Stomach smooth muscle (tissue), 2 donors: Measurements from ENCODE around the gene EEF1A1.
"Not testable (repeated sequence)": the region's sequence is repeated elsewhere in the genome, so short reads cannot be mapped to it uniquely, and the experiment has no call there.

Experiments
- H3K27ac ChIP-seq: one replicate; pipeline ENCODE4 v1.7.0; 2013; ENCODE audit warnings: mild to moderate bottlenecking, low read length, inconsistent platforms
- H3K27me3 ChIP-seq, 2 donors: one replicate each; pipeline ENCODE4 v1.7.0; 2013; ENCODE audit warnings: low read length in 2 of 2; ENCODE audit not compliant: insufficient read depth in 2 of 2, control insufficient read depth in 1 of 2
- H3K36me3 ChIP-seq, 2 donors: one replicate each; pipeline ENCODE4 v1.7.0; 2013; ENCODE audit warnings: low read length in 2 of 2; ENCODE audit not compliant: control insufficient read depth in 2 of 2, insufficient read depth in 2 of 2
- H3K4me1 ChIP-seq: one replicate; pipeline ENCODE4 v1.7.0; 2013; ENCODE audit warnings: low read length; ENCODE audit not compliant: control insufficient read depth, insufficient read depth
- H3K4me3 ChIP-seq, 2 donors: one replicate each; pipeline ENCODE4 v1.7.0; 2013; ENCODE audit warnings: low read length in 2 of 2
- H3K9ac ChIP-seq, 2 donors: one replicate each; pipeline ENCODE4 v1.7.0; 2013; ENCODE audit warnings: low read length in 2 of 2, mild to moderate bottlenecking in 1 of 2
- H3K9me3 ChIP-seq, 2 donors: one replicate each; pipeline ENCODE4 v1.7.0; 2013; ENCODE audit warnings: low read length in 2 of 2; ENCODE audit not compliant: control insufficient read depth in 2 of 2
- donor health status: healthy.
- donor health status: Pancreatic carcinoma.

Gene EEF1A1

DNA sequence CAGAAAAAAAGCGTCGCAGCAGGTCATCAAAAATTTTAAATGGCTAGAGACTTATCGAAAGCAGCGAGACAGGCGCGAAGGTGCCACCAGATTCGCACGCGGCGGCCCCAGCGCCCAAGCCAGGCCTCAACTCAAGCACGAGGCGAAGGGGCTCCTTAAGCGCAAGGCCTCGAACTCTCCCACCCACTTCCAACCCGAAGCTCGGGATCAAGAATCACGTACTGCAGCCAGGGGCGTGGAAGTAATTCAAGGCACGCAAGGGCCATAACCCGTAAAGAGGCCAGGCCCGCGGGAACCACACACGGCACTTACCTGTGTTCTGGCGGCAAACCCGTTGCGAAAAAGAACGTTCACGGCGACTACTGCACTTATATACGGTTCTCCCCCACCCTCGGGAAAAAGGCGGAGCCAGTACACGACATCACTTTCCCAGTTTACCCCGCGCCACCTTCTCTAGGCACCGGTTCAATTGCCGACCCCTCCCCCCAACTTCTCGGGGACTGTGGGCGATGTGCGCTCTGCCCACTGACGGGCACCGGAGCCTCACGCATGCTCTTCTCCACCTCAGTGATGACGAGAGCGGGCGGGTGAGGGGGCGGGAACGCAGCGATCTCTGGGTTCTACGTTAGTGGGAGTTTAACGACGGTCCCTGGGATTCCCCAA lies at the start of gene EEF1A1:
TSS of gene EEF1A1 (minus strand) at position 345 of the 663 bp plus-strand sequence. CDS start 1,006 bp downstream, outside the sequence.
- H3K27me3 ChIP-seq: no peaks in the 10 kb centered on the region
- peaks cover 19 to 38% of the 10 kb centered on the region in 2 donors for H3K36me3 ChIP-seq
- H3K27ac ChIP-seq: peak within 1 kb of the TSS; percentile 99
- peak within 1 kb of the TSS; percentile 98 to 99 for H3K4me3 ChIP-seq
- peak within 1 kb of the TSS; percentile 98 to 100 for H3K9ac ChIP-seq
- peaks cover 37% of the 10 kb centered on the region for H3K4me1 ChIP-seq
- H3K9me3 ChIP-seq: no peaks in the 10 kb centered on the region

- H3K9ac ChIP-seq: no peak overlapping the region
Observed at GRCh38 chr6:73569121-73569520, 48.3 kb upstream of the EEF1A1 start.

GRCh38 chr6:73566954-73567591 lies 46.2 kb upstream of the EEF1A1 start:
- Histone ChIP-seq H3K9ac (no peak overlapping the region), H3K4me3 (no peak overlapping the region)

More at GRCh38 chr6:73569121-73569520, 48.3 kb upstream of the EEF1A1 start:
- Histone ChIP-seq H3K27me3 (no peaks in the 10 kb centered on the region), H3K9me3 (no peaks in the 10 kb centered on the region), H3K27ac (no peak overlapping the region), H3K36me3 (no peaks in the 10 kb centered on the region), H3K4me3 (no peak overlapping the region), H3K4me1 (no peaks in the 10 kb centered on the region)

DNA sequence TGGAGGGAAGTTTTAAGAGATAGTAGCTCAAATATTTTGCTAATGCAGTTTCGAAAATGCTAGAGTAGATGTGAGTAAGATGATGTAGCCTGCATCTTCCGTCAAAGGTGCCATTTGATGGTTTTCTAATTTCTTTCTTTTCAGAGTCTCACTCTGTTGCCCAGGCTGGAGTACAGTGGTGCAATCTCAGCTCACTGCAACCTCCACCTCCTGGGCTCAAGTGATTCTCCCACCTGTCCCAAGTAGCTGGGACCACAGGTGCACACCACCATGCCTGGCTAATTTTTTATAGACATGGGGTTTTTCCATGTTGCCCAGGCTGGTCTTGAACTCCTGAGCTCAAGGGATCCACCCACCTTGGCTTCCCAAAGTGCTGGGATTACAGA lies 45.6 kb upstream of the EEF1A1 start:
- not testable (repeated sequence) for H3K27ac ChIP-seq, H3K9ac ChIP-seq, H3K4me3 ChIP-seq, H3K4me1 ChIP-seq, H3K36me3 ChIP-seq, H3K27me3 ChIP-seq, H3K9me3 ChIP-seq

More at GRCh38 chr6:73566954-73567591, 46.2 kb upstream of the EEF1A1 start:
- Histone ChIP-seq H3K27me3 (no peaks in the 10 kb centered on the region), H3K36me3 (no peaks in the 10 kb centered on the region), H3K27ac (no peak overlapping the region), H3K4me1 (no peaks in the 10 kb centered on the region), H3K9me3 (no peaks in the 10 kb centered on the region)

DNA sequence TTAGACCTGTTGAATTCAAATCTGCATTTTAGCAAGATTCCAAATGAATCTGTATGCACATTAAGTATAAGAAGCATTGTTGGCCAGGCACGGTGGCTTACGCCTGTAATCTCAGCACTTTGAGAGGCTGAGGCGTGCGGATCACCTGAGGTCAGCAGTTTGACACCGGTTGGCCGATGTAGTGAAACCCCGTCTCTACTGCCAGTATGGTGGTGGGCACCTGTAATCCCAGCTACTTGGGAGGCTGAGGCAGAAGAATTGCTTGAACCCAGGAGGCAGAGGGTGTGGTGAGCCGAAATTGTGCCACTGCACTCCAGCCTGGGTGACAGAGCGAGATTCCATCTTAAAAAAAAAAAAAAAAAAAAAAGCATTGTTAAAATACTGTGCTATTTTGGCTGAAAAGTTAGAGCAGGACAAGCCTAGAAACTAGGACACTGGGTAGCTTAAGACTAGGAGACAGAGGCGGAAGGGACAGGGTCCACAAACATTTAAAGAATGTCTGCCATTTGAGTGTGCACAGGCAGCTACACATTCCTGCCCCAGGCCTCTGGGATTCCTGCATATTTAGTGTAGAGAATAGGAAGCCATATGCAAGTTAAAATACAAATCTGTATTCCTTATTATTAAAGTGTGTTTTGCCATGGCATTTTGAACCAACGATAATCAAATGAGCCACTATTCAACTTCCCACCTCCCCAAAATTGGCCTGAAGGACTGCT lies 45.1 kb upstream of the EEF1A1 start:
- Histone ChIP-seq H3K4me3 (no peak overlapping the region), H3K27ac (no peak overlapping the region), H3K36me3 (no peaks in the 10 kb centered on the region), H3K27me3 (no peaks in the 10 kb centered on the region), H3K9me3 (no peaks in the 10 kb centered on the region), H3K9ac (no peak overlapping the region), H3K4me1 (no peaks in the 10 kb centered on the region)

GRCh38 chr6:73564578-73565345 lies 43.9 kb upstream of the EEF1A1 start:
- no peak overlapping the region for H3K9ac ChIP-seq
- no peaks in the 10 kb centered on the region for H3K4me1 ChIP-seq
- H3K9me3 ChIP-seq: no peaks in the 10 kb centered on the region
- H3K27me3 ChIP-seq: no peaks in the 10 kb centered on the region
- H3K36me3 ChIP-seq: no peaks in the 10 kb centered on the region
- H3K4me3 ChIP-seq: no peak overlapping the region
- H3K27ac ChIP-seq: no peak overlapping the region

DNA sequence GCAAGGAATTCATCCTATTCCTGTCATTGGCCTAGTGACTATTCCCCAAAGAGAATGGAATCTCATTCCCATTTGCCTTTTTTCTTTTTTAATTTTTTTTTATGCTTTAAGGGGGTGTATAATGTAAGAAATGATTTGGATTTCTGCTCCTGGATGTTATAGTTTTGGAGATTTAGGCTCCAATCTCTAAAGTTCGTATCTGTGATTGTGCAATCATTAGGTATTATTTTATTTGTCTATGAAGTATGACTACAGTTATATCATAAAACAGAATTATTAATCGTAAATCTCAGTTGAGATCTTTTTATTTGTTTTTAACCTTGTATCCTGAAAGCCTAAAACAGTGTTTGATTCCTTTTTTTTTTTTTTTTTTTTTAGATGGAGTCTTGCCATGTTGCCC lies 41.7 kb upstream of the EEF1A1 start:
- H3K36me3 ChIP-seq: no peaks in the 10 kb centered on the region
- H3K4me3 ChIP-seq: no peak overlapping the region
- no peak overlapping the region for H3K27ac ChIP-seq
- no peaks in the 10 kb centered on the region for H3K9me3 ChIP-seq
- no peak overlapping the region for H3K9ac ChIP-seq
- no peaks in the 10 kb centered on the region for H3K27me3 ChIP-seq
- no peaks in the 10 kb centered on the region for H3K4me1 ChIP-seq

DNA sequence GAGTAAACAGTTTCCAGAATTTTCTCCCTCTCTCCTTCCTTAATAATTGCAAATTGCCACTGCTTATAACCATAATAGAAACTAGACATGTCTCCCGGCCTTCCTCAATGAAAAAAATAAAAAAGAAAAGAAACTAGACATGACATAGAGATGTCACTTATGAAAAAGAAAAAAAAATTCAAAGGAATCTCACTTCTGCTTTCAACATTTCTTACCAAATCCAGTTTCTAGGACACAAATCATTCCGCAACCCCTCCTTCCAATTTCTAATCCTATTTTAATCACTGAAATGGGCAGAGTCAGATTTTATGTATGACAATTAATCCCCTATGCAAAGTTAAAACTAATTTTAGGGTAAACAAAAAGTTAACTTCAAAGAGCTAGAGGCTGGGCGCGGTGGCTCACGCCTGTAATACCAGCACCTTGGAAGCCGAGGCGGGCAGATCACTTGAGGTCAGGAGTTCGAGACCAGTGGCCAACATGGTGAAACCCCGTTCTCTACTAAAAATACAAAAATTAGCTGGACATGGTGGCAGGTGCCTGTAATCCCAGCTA lies 40.1 kb upstream of the EEF1A1 start:
- no peak overlapping the region for H3K9ac ChIP-seq
- no peaks in the 10 kb centered on the region for H3K9me3 ChIP-seq
- H3K27ac ChIP-seq: no peak overlapping the region
- no peaks in the 10 kb centered on the region for H3K4me1 ChIP-seq
- H3K4me3 ChIP-seq: no peak overlapping the region
- H3K27me3 ChIP-seq: no peaks in the 10 kb centered on the region
- H3K36me3 ChIP-seq: no peaks in the 10 kb centered on the region

GRCh38 chr6:73560182-73560732 lies 39.4 kb upstream of the EEF1A1 start:
- no peaks in the 10 kb centered on the region for H3K27me3 ChIP-seq
- H3K27ac ChIP-seq: no peak overlapping the region
- no peaks in the 10 kb centered on the region for H3K36me3 ChIP-seq
- H3K4me1 ChIP-seq: no peaks in the 10 kb centered on the region
- no peaks in the 10 kb centered on the region for H3K9me3 ChIP-seq
- H3K4me3 ChIP-seq: no peak overlapping the region
- no peak overlapping the region for H3K9ac ChIP-seq

DNA sequence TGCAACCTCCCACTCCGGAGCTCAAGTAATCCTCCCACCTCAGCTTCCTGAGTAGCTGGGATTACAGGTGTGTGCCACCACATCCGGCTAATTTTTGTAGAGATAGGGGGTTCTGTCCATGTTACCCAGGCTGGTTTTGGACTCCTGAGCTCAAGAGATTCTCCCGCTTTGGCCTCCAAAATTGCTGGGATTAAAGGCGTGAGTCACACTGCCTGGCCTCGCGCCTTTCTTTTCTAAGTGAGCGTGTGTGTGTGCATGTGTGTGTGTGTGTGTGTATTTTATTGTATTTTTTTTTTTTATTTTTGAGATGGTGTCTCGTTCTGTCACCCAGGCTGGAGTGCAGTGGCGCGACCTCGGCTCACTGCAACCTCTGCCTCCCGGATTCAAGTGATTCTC lies 38.6 kb upstream of the EEF1A1 start:
- H3K4me1 ChIP-seq, H3K27ac ChIP-seq, H3K9me3 ChIP-seq, H3K36me3 ChIP-seq, H3K27me3 ChIP-seq, H3K9ac ChIP-seq, H3K4me3 ChIP-seq: not testable (repeated sequence)
